Stimulated activated CD8-positive, alpha-beta memory T cell treated with anti-CD3 and anti-CD28 coated beads, Interleukin-7, amount 100 ng/mL, for 48 hours (primary cell): ENCODE results near the gene BCKDHB.
"Not testable (repeated sequence)": the region's sequence is repeated elsewhere in the genome, so short reads cannot be mapped to it uniquely, and the experiment has no call there.

ENCODE experiments used
- DNase-seq, 2 donors: peaks; one replicate each; pipeline ENCODE4 v3.0.0-alpha.2; 2020; ENCODE audit warnings: low read depth in 1 of 2; ENCODE audit errors: extremely low read depth in 1 of 2

Gene BCKDHB

GRCh38 chr6:80254716-80255115, 148.2 kb downstream of the BCKDHB start:
- DNase-seq = no peak

- no peak for DNase-seq
Measured at GRCh38 chr6:80256691-80257090, 150.2 kb downstream of the BCKDHB start.

DNA sequence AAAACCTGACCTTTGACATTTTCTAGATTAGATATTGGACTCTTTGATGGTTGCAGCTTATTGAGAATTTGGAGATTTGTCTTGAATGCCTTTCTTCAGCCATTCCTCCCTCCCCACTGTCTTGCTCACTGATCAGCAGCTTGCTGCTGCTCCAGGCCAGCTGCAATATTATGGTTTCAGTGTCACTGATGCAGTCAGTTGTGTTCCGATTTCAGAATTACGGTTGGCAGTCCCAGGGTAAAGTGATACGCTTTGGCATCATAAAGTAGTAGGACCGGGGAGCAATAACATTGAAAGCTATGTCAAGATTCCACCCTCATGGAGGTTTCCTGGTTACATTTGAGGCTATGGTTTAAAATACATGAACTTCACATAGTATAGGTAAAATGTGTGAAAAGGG, 152.6 kb downstream of the BCKDHB start:
- no peak for DNase-seq

DNA sequence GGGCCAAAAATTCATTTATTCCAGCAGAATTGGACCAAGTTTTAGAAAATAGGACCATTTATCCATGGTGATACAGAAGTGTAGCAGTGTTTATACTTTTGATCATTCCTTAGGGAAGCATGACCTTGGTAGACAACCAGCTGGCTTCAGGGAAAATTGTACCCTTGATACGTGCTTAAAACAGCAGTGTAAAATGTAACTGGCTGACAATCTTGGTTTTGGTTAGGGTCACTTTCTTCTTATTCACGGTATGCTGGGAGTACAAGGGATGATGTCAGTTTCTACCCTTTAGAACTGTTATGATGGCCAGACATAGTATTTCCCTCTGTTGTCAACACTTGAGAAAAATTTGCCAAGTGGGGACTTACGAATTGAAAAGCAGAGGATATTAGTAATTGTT, 157.1 kb downstream of the BCKDHB start:
- DNase-seq = no peak

GRCh38 chr6:80268865-80269730, 162.6 kb downstream of the BCKDHB start:
- no peak for DNase-seq

GRCh38 chr6:80271074-80271473, 164.6 kb downstream of the BCKDHB start:
- DNase-seq = no peak

GRCh38 chr6:80272988-80273387, 166.5 kb downstream of the BCKDHB start:
- no peak for DNase-seq

DNA sequence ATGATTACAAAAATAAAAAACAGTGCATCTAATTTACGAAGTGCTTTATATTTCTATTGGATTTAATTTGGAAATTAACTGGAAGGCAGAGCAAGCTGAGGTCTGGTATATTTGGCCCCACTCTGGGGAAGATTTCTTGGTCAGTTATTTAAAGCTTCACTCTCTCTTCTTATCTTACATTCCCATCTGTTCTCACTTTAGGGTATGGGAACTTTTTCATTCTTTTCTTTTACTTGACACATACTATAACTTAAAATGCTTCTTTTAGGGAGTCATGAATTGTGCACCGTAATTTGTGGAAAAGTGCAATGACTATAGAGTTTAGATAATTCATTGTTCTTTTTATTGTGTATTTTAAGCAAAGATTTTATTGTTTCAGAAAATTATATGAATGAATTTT, 170.4 kb downstream of the BCKDHB start:
- DNase-seq = no peak

DNA sequence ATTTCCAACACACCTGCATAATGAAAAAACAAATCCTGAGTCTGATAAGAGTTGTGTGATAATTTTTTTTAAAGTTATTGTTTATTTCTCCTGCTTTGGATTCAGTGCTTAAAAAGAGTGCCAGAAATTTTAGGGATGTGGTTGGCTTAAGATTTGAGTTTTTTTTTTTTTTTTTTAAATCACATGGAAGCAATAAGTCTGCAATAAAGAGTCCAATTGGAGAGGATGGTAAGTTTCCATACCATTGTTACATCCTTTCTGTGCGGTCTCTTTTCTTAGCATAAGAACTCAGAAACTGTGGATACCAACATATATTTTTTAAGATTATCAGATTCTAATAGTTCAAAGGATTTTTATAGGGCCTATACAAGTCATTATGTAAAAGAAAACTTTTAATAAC, 171.0 kb downstream of the BCKDHB start:
- DNase-seq = no peak

GRCh38 chr6:80280262-80281010, 174.0 kb downstream of the BCKDHB start:
- DNase-seq = no peak

DNA sequence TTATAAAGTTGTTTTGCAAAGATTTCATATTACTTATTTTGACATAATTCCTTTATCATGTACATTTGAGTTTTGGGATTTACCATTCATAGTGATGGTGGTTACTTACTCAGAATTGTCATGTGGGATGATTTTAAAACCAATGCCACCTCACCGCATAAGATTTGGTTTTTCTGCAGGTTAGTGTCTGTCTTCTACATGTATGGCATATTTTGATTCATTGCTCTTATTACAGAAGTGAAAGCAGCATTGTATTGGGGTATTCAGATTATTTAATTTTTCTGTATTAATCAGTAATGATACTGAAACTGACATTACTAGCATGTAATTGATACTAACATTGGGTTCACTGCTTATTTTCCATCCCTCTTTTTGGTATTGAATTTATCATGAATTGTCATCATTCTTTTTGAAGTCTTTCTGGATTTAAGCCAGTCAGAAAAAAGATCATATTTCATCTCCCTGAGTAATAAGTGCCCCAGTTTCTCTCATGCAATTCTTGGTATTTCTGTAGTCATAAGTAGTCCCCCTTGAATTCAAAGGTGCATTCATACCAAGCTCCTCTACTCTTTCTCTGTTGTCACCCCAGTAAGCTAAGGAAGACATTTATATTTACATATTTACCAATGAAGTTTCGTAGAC, 176.6 kb downstream of the BCKDHB start:
- no peak for DNase-seq

DNA sequence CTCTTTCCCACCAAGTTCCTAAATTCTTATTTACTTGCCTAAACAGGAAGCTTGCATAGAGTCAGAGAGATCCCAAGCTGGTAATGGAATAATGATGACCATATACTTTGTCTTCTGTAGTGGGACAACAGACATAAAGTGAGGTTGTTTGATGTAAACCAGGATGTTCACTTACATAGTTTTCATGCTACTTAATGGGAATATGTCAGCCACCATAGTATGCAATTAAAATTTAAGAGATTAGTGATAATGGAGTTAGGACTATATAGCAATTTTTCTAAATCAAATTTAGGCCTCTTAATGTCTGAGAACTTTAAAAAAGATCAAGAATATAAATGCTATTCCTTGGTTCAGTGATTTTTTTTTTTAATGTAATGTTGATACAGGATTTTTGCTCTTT, 180.6 kb downstream of the BCKDHB start:
- no peak for DNase-seq

DNA sequence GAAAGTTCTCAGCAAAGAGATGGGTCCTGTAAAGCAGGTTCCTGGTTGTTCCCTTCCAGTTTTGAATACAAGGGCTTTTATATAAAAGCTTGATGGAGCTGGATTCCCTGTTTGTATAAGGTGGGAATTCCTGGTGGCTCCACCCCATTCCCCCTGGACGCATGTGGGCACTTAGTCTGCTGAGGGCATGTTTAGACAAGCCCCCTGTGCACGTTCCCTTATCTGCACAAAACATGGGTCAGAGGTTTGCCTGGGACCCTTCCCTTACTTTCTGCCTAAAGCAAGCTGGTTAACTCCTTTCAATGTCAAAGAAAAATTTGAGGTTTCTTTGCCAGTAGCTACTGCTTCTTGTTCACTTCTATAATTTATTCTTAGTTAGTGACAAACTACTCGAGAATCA, 181.1 kb downstream of the BCKDHB start:
- DNase-seq = no peak

DNA sequence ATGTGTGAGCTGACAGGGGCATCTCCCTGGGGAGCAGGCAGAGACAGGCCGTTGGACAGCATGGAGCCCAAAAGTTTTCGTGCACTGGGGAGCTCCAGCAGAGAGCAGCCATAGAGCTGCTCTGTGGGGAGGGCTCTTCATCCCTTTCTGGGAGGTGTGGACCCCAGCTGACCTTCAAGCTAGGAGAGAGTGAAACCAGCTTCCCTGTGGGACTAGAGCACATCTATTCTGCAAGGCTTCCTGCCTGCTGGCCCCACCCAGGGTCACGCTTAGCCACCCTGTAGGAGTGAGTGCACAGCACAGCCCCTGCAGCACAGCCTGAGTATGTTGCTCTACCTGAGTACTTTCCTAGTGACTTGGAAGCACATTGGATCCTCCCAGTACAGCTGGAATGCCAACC, 183.3 kb downstream of the BCKDHB start:
- no peak for DNase-seq

GRCh38 chr6:80294531-80294930, 188.1 kb downstream of the BCKDHB start:
- DNase-seq = not testable (repeated sequence)

GRCh38 chr6:80302716-80303115, 196.2 kb downstream of the BCKDHB start:
- DNase-seq = no peak

DNA sequence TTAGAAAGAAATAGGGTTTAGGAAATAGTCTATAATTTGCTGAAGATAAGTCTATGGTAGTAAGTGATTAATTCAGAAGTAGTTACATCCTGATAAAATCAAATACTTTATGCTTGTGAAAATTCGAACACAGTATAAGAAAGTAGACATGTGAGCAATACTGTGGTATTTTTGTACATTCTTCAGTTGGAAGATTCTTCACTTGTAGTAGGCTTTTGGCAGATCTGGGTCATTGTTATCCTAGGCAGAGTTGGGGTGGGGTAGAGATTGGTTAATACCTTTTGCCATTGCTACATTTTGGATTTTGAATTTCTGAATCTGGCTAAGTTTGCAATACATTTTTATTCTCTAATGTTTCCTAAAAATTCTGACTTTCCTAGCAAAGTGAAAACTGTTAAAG, 197.5 kb downstream of the BCKDHB start:
- no peak for DNase-seq

GRCh38 chr6:80314531-80314930, 208.1 kb downstream of the BCKDHB start:
- no peak for DNase-seq

GRCh38 chr6:80316686-80317231, 210.3 kb downstream of the BCKDHB start:
- DNase-seq = no peak

GRCh38 chr6:80319196-80319595, 212.7 kb downstream of the BCKDHB start:
- no peak for DNase-seq

GRCh38 chr6:80321011-80321410, 214.5 kb downstream of the BCKDHB start:
- DNase-seq = no peak
